ENCODE data around the gene ERCC1. TPM values are rescaled to one million over a fixed set of nuclear protein-coding genes. Genes with fewer than 3 reads are reported as not detected.

ERCC1 gene
- total RNA-seq, 1 donor from 2014 or later: 67.5 TPM

- DNase-seq (ENCODE audit: low read depth): peak; percentile 97
- peaks cover 5% of the 10 kb centered on the region for H3K4me1 ChIP-seq (ENCODE audit: insufficient read depth, low read length)
- TF ChIP-seq CTCF (IDR thresholded peaks at IDR 0.05; ENCODE audit: insufficient read depth, low read depth, low read length): no peak
- TF ChIP-seq EZH2 (IDR thresholded peaks at IDR 0.05; ENCODE audit: insufficient read depth, low read length): no peak
- no peaks in the 10 kb centered on the region for H3K9me3 Mint-ChIP-seq (ENCODE audit: unreplicated experiment)
- no peak for FAIRE-seq
- H3K27me3 Mint-ChIP-seq (ENCODE audit: low read depth, unreplicated experiment): no peaks in the 10 kb centered on the region
- H3K4me3 ChIP-seq (ENCODE audit: insufficient read depth, low read depth, low read length): peak within 1 kb of the TSS; percentile 84
- peak within 1 kb of the TSS; percentile 78 for H3K27ac ChIP-seq (ENCODE audit: low read depth, low read length)
- peak within 1 kb of the TSS; percentile 83 for H3K9ac ChIP-seq (ENCODE audit: low read length)
- peaks cover 13% of the 10 kb centered on the region for H4K20me1 ChIP-seq (ENCODE audit: insufficient read depth, low read length)
- H3K27me3 ChIP-seq (ENCODE audit: insufficient read depth, low read length): no peaks in the 10 kb centered on the region
- peak within 1 kb of the TSS; percentile 83 for H2AFZ ChIP-seq (ENCODE audit: low read depth, low read length)
- peak within 1 kb of the TSS; percentile 85 for H3K4me3 Mint-ChIP-seq (ENCODE audit: unreplicated experiment)
- H3K79me2 ChIP-seq (ENCODE audit: insufficient read depth, low read length): peaks cover 23% of the 10 kb centered on the region
- no peaks in the 10 kb centered on the region for H3K4me1 Mint-ChIP-seq (ENCODE audit: low read depth, unreplicated experiment)
- H3K36me3 ChIP-seq (ENCODE audit: insufficient read depth, low read length): peaks cover 4% of the 10 kb centered on the region
- peaks cover 8% of the 10 kb centered on the region for H3K36me3 Mint-ChIP-seq (ENCODE audit: low read depth, unreplicated experiment)
- H3K27ac Mint-ChIP-seq (ENCODE audit: unreplicated experiment): peak within 1 kb of the TSS; percentile 91
- no peaks in the 10 kb centered on the region for H3K9me3 ChIP-seq (ENCODE audit: insufficient read depth, low read depth, low read length)
- peak within 1 kb of the TSS; percentile 93 for H3K4me2 ChIP-seq (ENCODE audit: low read length)
These were observed 53.1 kb downstream of the ERCC1 start, which contains the start of gene ERCC2 for GRCh38 chr19:45370410-45371204. Gene ERCC2 (minus strand): TSS chr19:45370573. CDS start chr19:45370540, 33 bp downstream.

- H3K4me3 Mint-ChIP-seq (ENCODE audit: unreplicated experiment): peak overlapping the region; percentile 73
- TF ChIP-seq EZH2 (IDR thresholded peaks at IDR 0.05; ENCODE audit: insufficient read depth, low read length) (no peak), CTCF (IDR thresholded peaks at IDR 0.05; ENCODE audit: insufficient read depth, low read depth, low read length) (no peak)
- no peaks in the 10 kb centered on the region for H3K4me1 Mint-ChIP-seq (ENCODE audit: low read depth, unreplicated experiment)
- Histone ChIP-seq H4K20me1 (ENCODE audit: insufficient read depth, low read length) (peaks cover 19% of the 10 kb centered on the region), H2AFZ (ENCODE audit: low read depth, low read length) (no peak overlapping the region), H3K4me3 (ENCODE audit: insufficient read depth, low read depth, low read length) (peak overlapping the region; percentile 38), H3K79me2 (ENCODE audit: insufficient read depth, low read length) (peaks cover 27% of the 10 kb centered on the region), H3K9ac (ENCODE audit: low read length) (no peak overlapping the region), H3K27me3 (ENCODE audit: insufficient read depth, low read length) (no peaks in the 10 kb centered on the region), H3K27ac (ENCODE audit: low read depth, low read length) (no peak overlapping the region), H3K4me1 (ENCODE audit: insufficient read depth, low read length) (peaks cover 5% of the 10 kb centered on the region), H3K9me3 (ENCODE audit: insufficient read depth, low read depth, low read length) (no peaks in the 10 kb centered on the region), H3K4me2 (ENCODE audit: low read length) (peak overlapping the region; percentile 93), H3K36me3 (ENCODE audit: insufficient read depth, low read length) (peaks cover 4% of the 10 kb centered on the region)
- H3K9me3 Mint-ChIP-seq (ENCODE audit: unreplicated experiment): no peaks in the 10 kb centered on the region
- H3K27me3 Mint-ChIP-seq (ENCODE audit: low read depth, unreplicated experiment): no peaks in the 10 kb centered on the region
- no peak overlapping the region for H3K27ac Mint-ChIP-seq (ENCODE audit: unreplicated experiment)
- FAIRE-seq (no peak), DNase-seq (ENCODE audit: low read depth) (no peak)
- H3K36me3 Mint-ChIP-seq (ENCODE audit: low read depth, unreplicated experiment): peaks cover 8% of the 10 kb centered on the region
These were observed 54.9 kb downstream of the ERCC1 start for GRCh38 chr19:45368737-45369340.
